ENCODE results near the gene CYFIP2. TPM values are rescaled to one million over a fixed set of nuclear protein-coding genes. Genes with fewer than 3 reads are reported as not detected.

The CYFIP2 gene
- total RNA-seq, 1 experiment from 2014 or later = 14.3 TPM

- BruUV-seq (replicated peaks) = no TSS peak
- Mint-ChIP-seq H3K4me1 (ENCODE audit: low read depth, unreplicated experiment) (peaks cover 22% of the 10 kb centered on the region), H3K36me3 (ENCODE audit: insufficient read depth, unreplicated experiment) (peaks cover 6% of the 10 kb centered on the region), H3K27ac (ENCODE audit: unreplicated experiment) (peak overlapping the region; percentile 45), H3K9me3 (ENCODE audit: unreplicated experiment) (no peaks in the 10 kb centered on the region), H3K4me3 (ENCODE audit: unreplicated experiment) (no peak overlapping the region), H3K27me3 (ENCODE audit: insufficient read depth, unreplicated experiment) (no peaks in the 10 kb centered on the region)
- Histone ChIP-seq H3K36me3 (ENCODE audit: control insufficient read depth, insufficient read depth, low read length) (no peaks in the 10 kb centered on the region), H3K9me3 (no peaks in the 10 kb centered on the region), H3K4me1 (peaks cover 23% of the 10 kb centered on the region), H3K4me3 (ENCODE audit: low read depth, low read length) (no peak overlapping the region), H3K27me3 (replicated peaks; ENCODE audit: control insufficient read depth, insufficient read depth, low read length) (no peaks in the 10 kb centered on the region)
- POLR2A ChIA-PET = interaction anchor here (0.6 kb wide), 1 partner anchor 350 kb away, joined by 6 read pairs; no protein-coding TSS in a partner anchor
- CTCF ChIA-PET = interaction anchor here (0.6 to 1.6 kb wide), 5 partner anchors 12 to 1876 kb away, joined by 3 to 8 read pairs (median 4); no protein-coding TSS in a partner anchor
- TF ChIP-seq, protein P1, sequence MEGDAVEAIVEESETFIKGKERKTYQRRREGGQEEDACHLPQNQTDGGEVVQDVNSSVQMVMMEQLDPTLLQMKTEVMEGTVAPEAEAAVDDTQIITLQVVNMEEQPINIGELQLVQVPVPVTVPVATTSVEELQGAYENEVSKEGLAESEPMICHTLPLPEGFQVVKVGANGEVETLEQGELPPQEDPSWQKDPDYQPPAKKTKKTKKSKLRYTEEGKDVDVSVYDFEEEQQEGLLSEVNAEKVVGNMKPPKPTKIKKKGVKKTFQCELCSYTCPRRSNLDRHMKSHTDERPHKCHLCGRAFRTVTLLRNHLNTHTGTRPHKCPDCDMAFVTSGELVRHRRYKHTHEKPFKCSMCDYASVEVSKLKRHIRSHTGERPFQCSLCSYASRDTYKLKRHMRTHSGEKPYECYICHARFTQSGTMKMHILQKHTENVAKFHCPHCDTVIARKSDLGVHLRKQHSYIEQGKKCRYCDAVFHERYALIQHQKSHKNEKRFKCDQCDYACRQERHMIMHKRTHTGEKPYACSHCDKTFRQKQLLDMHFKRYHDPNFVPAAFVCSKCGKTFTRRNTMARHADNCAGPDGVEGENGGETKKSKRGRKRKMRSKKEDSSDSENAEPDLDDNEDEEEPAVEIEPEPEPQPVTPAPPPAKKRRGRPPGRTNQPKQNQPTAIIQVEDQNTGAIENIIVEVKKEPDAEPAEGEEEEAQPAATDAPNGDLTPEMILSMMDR (IDR thresholded peaks at IDR 0.05; ENCODE audit: insufficient read depth in 1 of 2, low read depth in 1 of 2, low read length in 1 of 2, severe bottlenecking in 1 of 2, unreplicated experiment in 1 of 2) = no peak
- intact Hi-C loops (cut with micrococcal nuclease; ENCODE audit: unreplicated experiment) = no loop called here
- DNase-seq = peak; percentile 68 to 79
These were observed 124.8 kb downstream of the CYFIP2 start for GRCh38 chr5:157390551-157391297.

DNA sequence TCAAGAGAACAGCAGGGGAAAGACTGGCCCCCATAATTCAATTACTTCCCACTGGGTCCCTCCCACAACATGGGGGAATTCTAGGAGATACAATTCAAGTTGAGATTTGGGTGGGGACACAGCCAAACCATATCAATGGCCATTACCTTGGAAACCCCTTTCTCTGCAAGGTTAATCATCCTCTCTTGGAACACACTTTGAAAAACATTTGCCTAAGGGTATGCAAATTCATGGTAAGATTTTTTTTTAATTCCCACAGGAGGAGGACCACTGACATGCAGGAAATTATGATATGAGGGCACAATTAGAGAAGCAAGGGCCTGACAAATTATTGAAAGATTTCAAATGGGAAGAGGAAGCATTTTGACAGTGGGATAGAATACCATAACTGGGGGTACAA, 132.4 kb downstream of the CYFIP2 start:
- POLR2A ChIA-PET = no interaction called here
- Mint-ChIP-seq H3K4me1 (ENCODE audit: low read depth, unreplicated experiment) (no peaks in the 10 kb centered on the region), H3K27ac (ENCODE audit: unreplicated experiment) (no peak overlapping the region), H3K27me3 (ENCODE audit: insufficient read depth, unreplicated experiment) (no peaks in the 10 kb centered on the region), H3K9me3 (ENCODE audit: unreplicated experiment) (no peaks in the 10 kb centered on the region), H3K4me3 (ENCODE audit: unreplicated experiment) (no peak overlapping the region), H3K36me3 (ENCODE audit: insufficient read depth, unreplicated experiment) (no peaks in the 10 kb centered on the region)
- intact Hi-C loops (cut with micrococcal nuclease; ENCODE audit: unreplicated experiment) = no loop called here
- Histone ChIP-seq H3K36me3 (ENCODE audit: control insufficient read depth, insufficient read depth, low read length) (no peaks in the 10 kb centered on the region), H3K27me3 (replicated peaks; ENCODE audit: control insufficient read depth, insufficient read depth, low read length) (no peaks in the 10 kb centered on the region; the same call in 1 of the 2 replicates), H3K9me3 (no peaks in the 10 kb centered on the region), H3K4me3 (ENCODE audit: low read depth, low read length) (no peak overlapping the region), H3K4me1 (no peaks in the 10 kb centered on the region)
- BruUV-seq (replicated peaks) = no TSS peak
- TF ChIP-seq, protein P1 (IDR thresholded peaks at IDR 0.05; ENCODE audit: insufficient read depth in 1 of 2, low read depth in 1 of 2, low read length in 1 of 2, severe bottlenecking in 1 of 2, unreplicated experiment in 1 of 2) = no peak
- CTCF ChIA-PET = no interaction called here
- no peak for DNase-seq

DNA sequence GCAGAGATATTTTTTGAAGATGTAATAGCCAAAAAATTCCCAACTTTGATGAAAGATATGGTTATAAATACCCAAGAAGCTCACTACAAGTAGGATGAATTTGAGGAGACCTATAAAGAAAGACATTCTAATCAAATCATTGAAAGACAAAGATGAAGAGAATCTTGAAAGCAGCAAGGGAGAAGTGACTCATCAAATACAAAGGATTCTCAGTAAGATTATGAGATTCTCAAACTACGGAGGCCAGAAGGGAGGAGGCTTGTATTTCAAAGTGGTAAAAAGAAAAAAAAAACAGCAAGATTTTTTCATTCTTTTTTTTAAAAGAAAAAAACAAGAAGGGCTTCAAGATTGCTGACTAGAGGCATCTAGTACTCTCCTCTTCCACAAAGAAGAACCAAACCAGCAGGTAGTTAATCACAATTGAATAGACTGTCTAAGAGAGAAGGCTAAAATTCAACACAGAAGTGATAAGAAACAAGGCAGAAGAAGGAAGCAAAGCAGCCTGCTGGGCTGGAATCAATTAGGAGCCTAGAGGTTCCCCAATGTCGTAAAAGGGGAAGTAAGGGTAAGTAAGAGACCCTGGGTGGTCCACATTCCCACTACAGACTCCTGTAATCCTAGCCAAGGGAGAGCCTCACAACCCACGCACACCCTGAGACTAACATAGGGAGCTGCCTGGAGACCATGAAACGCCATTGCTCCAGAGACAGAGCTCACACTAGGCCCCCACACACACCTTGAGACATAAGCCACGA, 135.0 kb downstream of the CYFIP2 start:
- no TSS peak for BruUV-seq (replicated peaks)
- intact Hi-C loops (cut with micrococcal nuclease; ENCODE audit: unreplicated experiment) = no loop called here
- no peaks in the 10 kb centered on the region for H3K36me3 ChIP-seq (ENCODE audit: control insufficient read depth, insufficient read depth, low read length)
- no peak overlapping the region for H3K4me3 ChIP-seq (ENCODE audit: low read depth, low read length)
- no peaks in the 10 kb centered on the region for H3K4me1 Mint-ChIP-seq (ENCODE audit: low read depth, unreplicated experiment)
- DNase-seq = no peak
- CTCF ChIA-PET = no interaction called here
- no peaks in the 10 kb centered on the region for H3K4me1 ChIP-seq
- no peaks in the 10 kb centered on the region for H3K36me3 Mint-ChIP-seq (ENCODE audit: insufficient read depth, unreplicated experiment)
- H3K4me3 Mint-ChIP-seq (ENCODE audit: unreplicated experiment) = no peak overlapping the region
- no peaks in the 10 kb centered on the region for H3K9me3 ChIP-seq
- no peak overlapping the region for H3K27ac Mint-ChIP-seq (ENCODE audit: unreplicated experiment)
- no peaks in the 10 kb centered on the region for H3K27me3 Mint-ChIP-seq (ENCODE audit: insufficient read depth, unreplicated experiment)
- TF ChIP-seq, protein P1 (IDR thresholded peaks at IDR 0.05; ENCODE audit: insufficient read depth in 1 of 2, low read depth in 1 of 2, low read length in 1 of 2, severe bottlenecking in 1 of 2, unreplicated experiment in 1 of 2) = no peak
- no peaks in the 10 kb centered on the region; the same call in 1 of the 2 replicates for H3K27me3 ChIP-seq (replicated peaks; ENCODE audit: control insufficient read depth, insufficient read depth, low read length)
- peaks cover 12% of the 10 kb centered on the region for H3K9me3 Mint-ChIP-seq (ENCODE audit: unreplicated experiment)
- POLR2A ChIA-PET = no interaction called here

Measured in Caco-2 (cell line).